Fibroblast of the aortic adventitia (primary cell): ENCODE data around the gene ATG2A. TPM values are rescaled to one million over a fixed set of nuclear protein-coding genes. Genes with fewer than 3 reads are reported as not detected.

Source experiments
- DNase-seq: peaks from one replicate; pipeline ENCODE4 v3.0.0-alpha.2; 2010; ENCODE audit warnings: low read depth
- H3K4me3 ChIP-seq: 2 replicates; pipeline ENCODE4 v1.5.1; 2011; ENCODE audit warnings: low read depth, mild to moderate bottlenecking, control low read depth, low read length, moderate library complexity
- total RNA-seq: library from RNA; depleted of rRNA; stranded (reverse); fragments of >200 nt; gene quantifications from 2 replicates; pipeline ENCODE4 v1.2.3, GENCODE V29; 2012; ENCODE audit warnings: low replicate concordance
- TF ChIP-seq, protein P1 (sequence below): IDR thresholded peaks from 2 replicates; pipeline ENCODE4 v1.5.1; 2011; ENCODE audit warnings: mild to moderate bottlenecking, low read length, control low read depth, inconsistent platforms; ENCODE audit not compliant: insufficient read depth

ATG2A gene
- total RNA-seq, 1 donor: 18.8 TPM

DNA sequence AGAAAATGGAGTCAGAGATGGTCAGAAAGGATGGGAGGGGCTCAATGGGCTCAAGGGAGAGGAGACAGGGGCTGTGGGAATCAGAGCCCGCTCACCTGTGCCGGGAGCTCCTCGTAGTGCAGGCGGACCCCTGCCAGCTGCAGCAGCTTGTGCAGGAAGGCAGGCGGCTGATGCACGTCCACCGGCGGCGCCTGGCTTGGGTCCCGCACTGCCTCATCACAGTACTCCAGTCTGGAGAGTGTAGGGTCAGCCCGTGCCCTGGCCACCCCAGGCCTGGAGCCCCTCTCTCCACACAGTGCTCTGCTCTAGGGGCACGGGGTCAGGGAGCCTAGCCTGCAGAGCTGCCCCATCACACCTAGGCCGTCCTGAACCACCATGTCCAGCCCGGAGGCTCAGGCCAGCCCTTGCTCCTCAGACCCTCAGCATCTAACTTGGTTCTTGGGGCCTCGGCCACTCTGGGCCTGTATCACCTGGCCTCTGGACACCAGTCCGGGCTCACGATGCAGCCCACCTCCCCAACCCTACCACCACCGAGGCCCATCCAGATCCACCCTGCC lies 3.8 kb downstream of the ATG2A start:
- DNase-seq: no peak
- TF ChIP-seq, protein P1, sequence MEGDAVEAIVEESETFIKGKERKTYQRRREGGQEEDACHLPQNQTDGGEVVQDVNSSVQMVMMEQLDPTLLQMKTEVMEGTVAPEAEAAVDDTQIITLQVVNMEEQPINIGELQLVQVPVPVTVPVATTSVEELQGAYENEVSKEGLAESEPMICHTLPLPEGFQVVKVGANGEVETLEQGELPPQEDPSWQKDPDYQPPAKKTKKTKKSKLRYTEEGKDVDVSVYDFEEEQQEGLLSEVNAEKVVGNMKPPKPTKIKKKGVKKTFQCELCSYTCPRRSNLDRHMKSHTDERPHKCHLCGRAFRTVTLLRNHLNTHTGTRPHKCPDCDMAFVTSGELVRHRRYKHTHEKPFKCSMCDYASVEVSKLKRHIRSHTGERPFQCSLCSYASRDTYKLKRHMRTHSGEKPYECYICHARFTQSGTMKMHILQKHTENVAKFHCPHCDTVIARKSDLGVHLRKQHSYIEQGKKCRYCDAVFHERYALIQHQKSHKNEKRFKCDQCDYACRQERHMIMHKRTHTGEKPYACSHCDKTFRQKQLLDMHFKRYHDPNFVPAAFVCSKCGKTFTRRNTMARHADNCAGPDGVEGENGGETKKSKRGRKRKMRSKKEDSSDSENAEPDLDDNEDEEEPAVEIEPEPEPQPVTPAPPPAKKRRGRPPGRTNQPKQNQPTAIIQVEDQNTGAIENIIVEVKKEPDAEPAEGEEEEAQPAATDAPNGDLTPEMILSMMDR: no peak
- no peak overlapping the region for H3K4me3 ChIP-seq

DNA sequence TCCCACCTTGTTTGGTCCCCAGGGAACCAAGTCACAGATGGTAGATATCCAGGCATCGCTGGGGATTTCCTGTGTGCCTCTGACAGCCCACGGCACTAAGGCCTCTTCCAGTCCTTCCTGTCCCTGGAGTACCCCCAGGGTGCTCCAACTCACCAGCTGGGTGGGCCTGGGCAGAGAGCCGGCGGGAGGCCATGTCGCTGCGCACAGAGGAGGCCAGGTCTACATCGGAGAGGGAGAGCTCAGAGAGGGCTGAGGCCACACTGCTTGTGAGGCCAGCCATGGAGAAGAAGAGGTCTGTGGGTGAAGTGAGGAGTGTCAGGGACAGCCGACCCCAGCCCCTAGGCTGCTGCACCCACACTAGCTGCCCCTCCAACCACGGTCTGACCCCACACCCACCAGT lies 5.3 kb downstream of the ATG2A start:
- TF ChIP-seq, protein P1: no peak
- no peak overlapping the region for H3K4me3 ChIP-seq
- no peak for DNase-seq

DNA sequence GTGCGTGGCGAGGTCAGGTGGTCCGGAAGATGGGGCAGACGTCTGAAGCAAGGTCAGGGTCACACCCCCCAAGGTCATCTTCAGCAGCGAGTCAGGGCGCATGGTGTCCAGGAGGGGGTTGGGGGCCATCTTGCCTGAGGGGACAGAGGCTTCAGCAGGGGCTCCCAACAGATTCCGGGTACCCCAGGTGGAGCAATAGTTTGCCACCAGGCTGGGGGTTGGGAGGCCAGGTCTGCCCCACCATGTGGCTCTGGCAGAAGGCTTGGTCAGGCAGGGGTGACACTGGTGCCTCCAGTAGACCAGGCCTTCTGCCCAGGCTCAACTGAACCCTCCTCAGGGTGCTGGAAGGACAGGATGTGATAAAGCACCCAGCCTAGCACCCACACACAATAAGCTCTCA lies 5.9 kb downstream of the ATG2A start:
- H3K4me3 ChIP-seq: no peak overlapping the region
- DNase-seq: no peak
- TF ChIP-seq, protein P1: no peak

DNA sequence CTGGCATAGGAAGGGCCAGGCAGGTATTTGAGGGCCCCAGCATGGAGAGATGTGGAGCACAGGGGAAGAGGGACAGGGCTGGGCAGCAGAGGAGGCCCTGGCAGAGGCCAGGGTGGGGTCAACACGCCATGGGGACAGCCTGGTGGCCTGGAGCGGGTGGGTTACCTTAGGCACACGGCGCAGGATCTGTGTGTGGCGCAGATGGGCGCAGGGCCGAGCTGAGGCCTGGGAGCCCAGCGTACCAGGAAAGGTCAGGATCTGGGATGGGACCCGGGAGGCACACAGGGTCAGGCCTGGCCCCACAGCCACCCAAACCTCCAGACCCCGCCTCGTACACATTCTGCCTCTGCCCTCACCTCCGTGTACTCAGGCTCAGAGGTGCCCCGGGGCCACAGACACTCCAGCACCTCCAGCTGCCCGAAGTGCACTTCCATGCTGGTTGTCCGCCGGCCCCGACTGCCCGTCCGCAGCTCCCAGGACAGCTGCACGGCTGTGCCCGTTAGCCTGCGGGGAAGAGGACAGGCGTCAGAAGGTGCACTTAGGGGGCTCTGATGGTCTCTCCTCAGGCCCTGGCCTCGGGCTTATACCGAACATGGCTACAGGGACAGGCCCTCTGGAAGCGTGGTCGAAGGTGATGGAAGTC lies 6.4 kb downstream of the ATG2A start:
- DNase-seq: no peak
- H3K4me3 ChIP-seq: no peak overlapping the region
- TF ChIP-seq, protein P1: no peak

DNA sequence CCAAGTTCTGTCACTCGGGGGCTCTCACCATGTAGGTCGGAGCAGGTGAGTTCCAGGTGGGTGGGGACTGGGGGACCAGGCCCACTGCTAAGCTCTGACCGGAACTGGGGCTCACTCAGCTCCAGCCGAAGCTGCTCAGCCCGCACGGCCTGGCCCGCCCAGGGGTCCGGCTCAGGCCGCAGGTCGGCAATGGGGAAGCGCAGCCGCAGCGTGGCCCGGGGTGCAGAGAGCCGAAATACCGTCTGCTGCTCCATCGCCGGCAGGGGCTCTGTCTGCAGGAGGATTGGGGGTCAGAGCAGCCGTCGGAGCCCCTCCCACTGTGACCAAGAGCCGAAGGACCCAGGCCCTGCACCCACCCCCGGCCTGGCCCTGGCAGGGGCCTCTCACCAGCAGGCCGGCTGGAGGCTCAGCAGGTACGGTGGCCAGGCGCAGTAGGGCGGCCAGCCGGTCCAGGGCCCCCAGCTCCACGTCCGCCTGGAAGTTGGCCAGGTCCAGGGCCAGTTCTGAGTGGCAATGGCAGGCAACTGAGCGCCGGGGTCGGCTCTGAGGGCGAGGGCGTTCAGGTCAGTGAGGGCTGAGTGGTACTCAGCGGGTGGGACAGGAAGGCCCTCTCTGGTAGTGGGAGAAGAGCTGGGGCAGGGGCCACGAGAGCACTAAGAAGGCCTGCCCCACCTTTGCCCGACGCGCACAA lies 7.2 kb downstream of the ATG2A start:
- TF ChIP-seq, protein P1: no peak
- no peak overlapping the region for H3K4me3 ChIP-seq
- DNase-seq: no peak

DNA sequence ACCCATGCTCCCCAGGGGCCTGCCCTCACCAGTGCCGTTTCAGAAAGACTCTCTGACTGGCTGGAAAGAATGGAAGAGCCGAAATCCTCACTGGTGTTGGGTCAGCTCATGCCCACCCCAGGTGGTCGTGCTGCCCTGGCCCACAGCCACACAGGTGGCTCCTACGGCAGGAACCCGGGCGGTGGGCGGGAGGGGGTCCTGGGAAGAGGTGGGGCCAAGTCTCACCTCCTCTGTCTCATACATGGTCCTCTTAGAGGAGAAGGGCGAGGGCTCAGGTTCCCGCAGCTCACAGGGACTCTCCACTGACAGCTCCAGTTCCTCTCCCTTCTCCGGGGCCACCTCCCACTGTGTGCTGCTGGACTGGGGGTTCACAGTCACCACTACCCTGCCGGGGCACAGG lies 8.2 kb downstream of the ATG2A start:
- TF ChIP-seq, protein P1: no peak
- H3K4me3 ChIP-seq: no peak overlapping the region
- DNase-seq: no peak

DNA sequence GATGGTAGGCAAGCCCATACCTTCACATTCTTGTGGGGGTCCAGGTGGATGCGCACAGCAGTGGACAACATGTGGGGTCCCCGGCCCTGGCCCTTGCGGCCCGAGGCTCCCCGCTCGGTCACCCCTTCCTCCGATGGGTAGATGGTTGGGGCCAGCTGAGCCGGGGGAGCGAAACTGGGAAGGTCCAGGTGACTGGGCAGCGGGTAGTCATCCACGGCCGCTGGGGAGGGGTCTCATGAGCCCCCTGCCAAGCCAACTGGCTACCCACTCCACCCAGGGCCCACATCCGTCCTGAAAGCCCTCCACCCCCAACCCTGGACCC lies 10.7 kb downstream of the ATG2A start:
- DNase-seq: no peak
- TF ChIP-seq, protein P1: no peak
- no peak overlapping the region for H3K4me3 ChIP-seq
